ENCODE results near the gene BEND4. TPM values are rescaled to one million over a fixed set of nuclear protein-coding genes. Genes with fewer than 3 reads are reported as not detected.

The BEND4 gene
- polyA plus RNA-seq, 1 experiment: not detected

GRCh38 chr4:42078184-42078801 is 74.2 kb downstream of the BEND4 start:
- POLR2A ChIA-PET: no interaction called here

GRCh38 chr4:42074294-42074693 is 78.2 kb downstream of the BEND4 start:
- CTCF ChIA-PET: interaction anchor here (0.8 kb wide), 1 partner anchor 14 kb away, joined by 3 read pairs; no protein-coding TSS in a partner anchor
- H3K27me3 ChIP-seq (ENCODE audit: control insufficient read depth, insufficient read depth, low read length): no peaks in the 10 kb centered on the region
- POLR2A ChIA-PET: no interaction called here
- no peak overlapping the region for H3K4me3 ChIP-seq (ENCODE audit: low read depth, low read length)
- no peak for TF ChIP-seq CTCF (IDR thresholded peaks at IDR 0.05; ENCODE audit: insufficient read depth, low read depth, low read length)
- no peak for DNase-seq (ENCODE audit: low read depth)
- H3K36me3 ChIP-seq (ENCODE audit: control insufficient read depth, insufficient read depth, low read length): peaks cover 1% of the 10 kb centered on the region; the same call in 1 of the 2 replicates

More at GRCh38 chr4:42078184-42078801, 74.2 kb downstream of the BEND4 start:
- H3K27me3 ChIP-seq (ENCODE audit: control insufficient read depth, insufficient read depth, low read length): no peaks in the 10 kb centered on the region
- no peak for TF ChIP-seq CTCF (IDR thresholded peaks at IDR 0.05; ENCODE audit: insufficient read depth, low read depth, low read length)
- no peak for DNase-seq (ENCODE audit: low read depth)
- no peaks in the 10 kb centered on the region for H3K36me3 ChIP-seq (ENCODE audit: control insufficient read depth, insufficient read depth, low read length)
- CTCF ChIA-PET: no interaction called here
- no peak overlapping the region for H3K4me3 ChIP-seq (ENCODE audit: low read depth, low read length)

- CTCF ChIA-PET: interaction anchor here (1.4 kb wide), 1 partner anchor 20 kb away, joined by 3 read pairs; no protein-coding TSS in a partner anchor
- no peak for DNase-seq (ENCODE audit: low read depth)
- TF ChIP-seq CTCF (IDR thresholded peaks at IDR 0.05; ENCODE audit: insufficient read depth, low read depth, low read length): no peak
Measured at GRCh38 chr4:42070463-42070862, 82.0 kb downstream of the BEND4 start.

GRCh38 chr4:42067264-42067663 is 85.2 kb downstream of the BEND4 start:
- no peaks in the 10 kb centered on the region for H3K36me3 ChIP-seq (ENCODE audit: control insufficient read depth, insufficient read depth, low read length)
- no peak overlapping the region for H3K4me3 ChIP-seq (ENCODE audit: low read depth, low read length)
- CTCF ChIA-PET: no interaction called here
- TF ChIP-seq CTCF (IDR thresholded peaks at IDR 0.05; ENCODE audit: insufficient read depth, low read depth, low read length): no peak
- POLR2A ChIA-PET: no interaction called here
- H3K27me3 ChIP-seq (ENCODE audit: control insufficient read depth, insufficient read depth, low read length): no peaks in the 10 kb centered on the region
- DNase-seq (ENCODE audit: low read depth): no peak

More at GRCh38 chr4:42070463-42070862, 82.0 kb downstream of the BEND4 start:
- Histone ChIP-seq H3K27me3 (ENCODE audit: control insufficient read depth, insufficient read depth, low read length) (no peaks in the 10 kb centered on the region), H3K36me3 (ENCODE audit: control insufficient read depth, insufficient read depth, low read length) (peaks cover 1% of the 10 kb centered on the region; the same call in 1 of the 2 replicates), H3K4me3 (ENCODE audit: low read depth, low read length) (no peak overlapping the region)
- POLR2A ChIA-PET: no interaction called here

- no peak for DNase-seq (ENCODE audit: low read depth)
- no peak for TF ChIP-seq CTCF (IDR thresholded peaks at IDR 0.05; ENCODE audit: insufficient read depth, low read depth, low read length)
- Histone ChIP-seq H3K36me3 (ENCODE audit: control insufficient read depth, insufficient read depth, low read length) (no peaks in the 10 kb centered on the region), H3K4me3 (ENCODE audit: low read depth, low read length) (no peak overlapping the region), H3K27me3 (ENCODE audit: control insufficient read depth, insufficient read depth, low read length) (no peaks in the 10 kb centered on the region)
- ChIA-PET POLR2A (no interaction called here), CTCF (no interaction called here)
Measured at GRCh38 chr4:42066402-42066801, 86.1 kb downstream of the BEND4 start.

Other genes starting within 250 kb of the BEND4 start
- gene TMEM33, start 217.2 kb downstream of the BEND4 start, polyA plus RNA-seq (2011; rRNA removed): 39.3 and 61.4 TPM in 2 replicates
- 0.04 TPM in 2 replicates for gene DCAF4L1, start 170.9 kb downstream of the BEND4 start, polyA plus RNA-seq (2011; rRNA removed)
- 37.9 and 58.1 TPM in 2 replicates for gene SLC30A9, start 162.1 kb downstream of the BEND4 start, polyA plus RNA-seq (2011; rRNA removed)
- 0.07 TPM in 1 of 2 replicates, not detected in the other for gene SHISA3, start 244.8 kb upstream of the BEND4 start, polyA plus RNA-seq (2011; rRNA removed)

All from BJ (cell line).